WTC11 (cell line): ENCODE measurements around the gene GATC. TPM values are rescaled to one million over a fixed set of nuclear protein-coding genes. Genes with fewer than 3 reads are reported as not detected.
A peak's percentile ranks its signal among the peaks of the same experiment; 100 is the strongest.

ENCODE experiments used
- ATAC-seq: fragments of 200-7000 bp; cut with Tn5 transposase; 2 replicates; pipeline ENCODE4 v1.10.0; 2021; ENCODE audit warnings: mild to moderate bottlenecking, moderate library complexity
- CTCF ChIA-PET: fragments of 300-600 bp; sonication (Branson Sonifier 250); formaldehyde crosslinking; loops from one replicate; lab custom pipeline; 2021; ENCODE audit warnings: antibody characterized with exemption; lab: Charles Lee
- POLR2A ChIA-PET: fragments of 350-600 bp; sonication (Branson Sonifier 250); formaldehyde crosslinking; loops from one replicate; lab custom pipeline; 2021; ENCODE audit warnings: antibody characterized with exemption; lab: Charles Lee
- DNase-seq: peaks from one replicate; pipeline ENCODE4 v3.0.0; 2021; ENCODE audit warnings: low spot score
- H3K27ac Mint-ChIP-seq: 2 replicates; pipeline ENCODE4 v1.8.0; 2021; ENCODE audit warnings: mixed read lengths
- H3K27me3 Mint-ChIP-seq: 2 replicates; pipeline ENCODE4 v1.8.0; 2021; ENCODE audit warnings: low read depth, mild to moderate bottlenecking, moderate library complexity, mixed read lengths
- H3K36me3 Mint-ChIP-seq: 2 replicates; pipeline ENCODE4 v1.8.0; 2021; ENCODE audit warnings: mixed read lengths
- H3K4me1 Mint-ChIP-seq: 2 replicates; pipeline ENCODE4 v1.8.0; 2022; ENCODE audit warnings: mixed read lengths
- H3K4me3 Mint-ChIP-seq: 2 replicates; pipeline ENCODE4 v1.8.0; 2021; ENCODE audit warnings: mild to moderate bottlenecking, moderate library complexity, mixed read lengths
- H3K9me3 Mint-ChIP-seq: 2 replicates; pipeline ENCODE4 v1.8.0; 2021; ENCODE audit warnings: mixed read lengths
- AR ChIP-seq: fragments of 250-450 bp; sonication (Bioruptor Pico); IDR thresholded peaks from 2 replicates; pipeline ENCODE4 v1.9.0; 2021; ENCODE audit warnings: mild to moderate bottlenecking
- E2F5 ChIP-seq: sonication (generic); formaldehyde crosslinking; IDR thresholded peaks from 2 replicates; pipeline ENCODE4 v1.8.1; 2022; ENCODE audit warnings: mild to moderate bottlenecking, moderate library complexity, missing genetic modification reagents
- EMX1 ChIP-seq: fragments of 250-450 bp; sonication (Bioruptor Pico); IDR thresholded peaks from 2 replicates; pipeline ENCODE4 v1.8.0; 2021; ENCODE audit warnings: mild to moderate bottlenecking
- ERG ChIP-seq: fragments of 250-450 bp; sonication (Bioruptor Pico); IDR thresholded peaks from 2 replicates; pipeline ENCODE4 v1.8.0; 2021; ENCODE audit warnings: mild to moderate bottlenecking
- GTF2I ChIP-seq: fragments of 250-450 bp; sonication (Bioruptor Pico); conservative IDR thresholded peaks from 2 replicates; pipeline ENCODE4 v1.4.0; 2021; ENCODE audit warnings: mild to moderate bottlenecking
- IRF2 ChIP-seq: sonication (generic); formaldehyde crosslinking; IDR thresholded peaks from 2 replicates; pipeline ENCODE4 v1.8.0; 2022; ENCODE audit warnings: low read depth, missing genetic modification reagents, borderline replicate concordance
- MXD4 ChIP-seq: fragments of 250-450 bp; sonication (Bioruptor Pico); IDR thresholded peaks from 2 replicates; pipeline ENCODE4 v1.8.0; 2021; ENCODE audit warnings: mild to moderate bottlenecking, moderate library complexity, borderline replicate concordance
- NFYB ChIP-seq: sonication (generic); formaldehyde crosslinking; conservative IDR thresholded peaks from 2 replicates; pipeline ENCODE4 v1.8.0; 2022; ENCODE audit warnings: low read depth, missing genetic modification reagents
- SOX15 ChIP-seq: fragments of 250-450 bp; sonication (Bioruptor Pico); IDR thresholded peaks from 2 replicates; pipeline ENCODE4 v1.9.0; 2021; ENCODE audit warnings: mild to moderate bottlenecking
- USF1 ChIP-seq: sonication (generic); formaldehyde crosslinking; IDR thresholded peaks from 2 replicates; pipeline ENCODE4 v1.8.0; 2022; ENCODE audit warnings: mild to moderate bottlenecking, missing genetic modification reagents
- ZNF121 ChIP-seq: sonication (generic); formaldehyde crosslinking; IDR thresholded peaks from 2 replicates; pipeline ENCODE4 v1.8.0; 2023; ENCODE audit warnings: missing genetic modification reagents
- ZNF138 ChIP-seq: sonication (generic); formaldehyde crosslinking; conservative IDR thresholded peaks from 2 replicates; pipeline ENCODE4 v1.8.1; 2022; ENCODE audit warnings: mild to moderate bottlenecking, moderate library complexity, missing genetic modification reagents
- ZNF263 ChIP-seq: sonication (generic); formaldehyde crosslinking; IDR thresholded peaks from 2 replicates; pipeline ENCODE4 v1.8.1; 2022; ENCODE audit warnings: low read depth, mild to moderate bottlenecking, moderate library complexity, missing genetic modification reagents
- total RNA-seq: library from RNA; stranded (reverse); gene quantifications from 3 replicates; pipeline ENCODE4 v1.2.3, GENCODE V29; 2021
- TF ChIP-seq, protein P1 (sequence below): sonication (generic); formaldehyde crosslinking; IDR thresholded peaks from 2 replicates; pipeline ENCODE4 v1.8.1; 2023; ENCODE audit warnings: mild to moderate bottlenecking, missing genetic modification reagents
- TF ChIP-seq, protein P2 (sequence below): sonication (generic); formaldehyde crosslinking; IDR thresholded peaks from 2 replicates; pipeline ENCODE4 v1.8.0; 2022; ENCODE audit warnings: mild to moderate bottlenecking, missing genetic modification reagents

GATC gene
- total RNA-seq, 1 experiment from 2014 or later, result 33.9 TPM

DNA sequence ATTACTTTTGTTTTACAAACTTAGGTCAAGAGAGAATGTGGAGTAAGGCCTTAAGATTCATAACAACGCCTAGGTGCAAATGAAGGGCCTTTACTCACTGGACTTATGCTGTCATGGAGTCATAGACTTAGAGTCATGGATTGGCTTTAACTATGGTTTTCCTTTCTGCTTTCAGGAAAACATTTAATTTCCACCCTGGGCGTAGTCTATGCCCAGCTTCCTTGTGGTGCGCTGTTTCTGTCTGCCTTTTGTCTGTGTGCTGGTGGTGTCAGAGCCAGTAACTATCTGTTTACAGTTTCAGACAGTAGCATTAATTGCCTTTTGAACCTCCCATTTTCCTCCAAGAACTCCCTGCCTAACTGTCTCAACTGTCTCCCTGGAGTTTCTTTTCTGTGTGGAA, 40.2 kb upstream of the GATC start:
- ATAC-seq (no peak), DNase-seq (no peak)
- Mint-ChIP-seq H3K4me3 (no peak overlapping the region), H3K36me3 (no peaks in the 10 kb centered on the region), H3K9me3 (peaks cover 4% of the 10 kb centered on the region), H3K27me3 (no peaks in the 10 kb centered on the region), H3K4me1 (peaks cover 15% of the 10 kb centered on the region), H3K27ac (no peak overlapping the region)
- POLR2A ChIA-PET, result no interaction called here
- CTCF ChIA-PET, result no interaction called here
- TF ChIP-seq EMX1 (CRISPR knock-in tag) (no peak), NFYB (CRISPR knock-in tag) (no peak)
- TF ChIP-seq, protein P1, sequence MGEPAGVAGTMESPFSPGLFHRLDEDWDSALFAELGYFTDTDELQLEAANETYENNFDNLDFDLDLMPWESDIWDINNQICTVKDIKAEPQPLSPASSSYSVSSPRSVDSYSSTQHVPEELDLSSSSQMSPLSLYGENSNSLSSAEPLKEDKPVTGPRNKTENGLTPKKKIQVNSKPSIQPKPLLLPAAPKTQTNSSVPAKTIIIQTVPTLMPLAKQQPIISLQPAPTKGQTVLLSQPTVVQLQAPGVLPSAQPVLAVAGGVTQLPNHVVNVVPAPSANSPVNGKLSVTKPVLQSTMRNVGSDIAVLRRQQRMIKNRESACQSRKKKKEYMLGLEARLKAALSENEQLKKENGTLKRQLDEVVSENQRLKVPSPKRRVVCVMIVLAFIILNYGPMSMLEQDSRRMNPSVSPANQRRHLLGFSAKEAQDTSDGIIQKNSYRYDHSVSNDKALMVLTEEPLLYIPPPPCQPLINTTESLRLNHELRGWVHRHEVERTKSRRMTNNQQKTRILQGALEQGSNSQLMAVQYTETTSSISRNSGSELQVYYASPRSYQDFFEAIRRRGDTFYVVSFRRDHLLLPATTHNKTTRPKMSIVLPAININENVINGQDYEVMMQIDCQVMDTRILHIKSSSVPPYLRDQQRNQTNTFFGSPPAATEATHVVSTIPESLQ (CRISPR knock-in tag), result no peak

GRCh38 chr12:120406553-120406952, 39.7 kb upstream of the GATC start:
- ATAC-seq, result no peak
- CTCF ChIA-PET, result interaction anchor here (0.5 kb wide), 1 partner anchor 57 kb away, joined by 3 read pairs; no protein-coding TSS in a partner anchor
- Mint-ChIP-seq H3K27ac (no peak overlapping the region), H3K9me3 (peaks cover 4% of the 10 kb centered on the region), H3K27me3 (no peaks in the 10 kb centered on the region), H3K36me3 (no peaks in the 10 kb centered on the region), H3K4me1 (peaks cover 13% of the 10 kb centered on the region), H3K4me3 (no peak overlapping the region)
- no peak for DNase-seq
- TF ChIP-seq ZNF121 (CRISPR knock-in tag), result 0 out of 2 replicates have a peak, but pooled peaks have one; percentile 32
- no peak for TF ChIP-seq USF1
- POLR2A ChIA-PET, result interaction anchor here (0.6 kb wide), 1 partner anchor 39 kb away, joined by 5 read pairs; no protein-coding TSS in a partner anchor

DNA sequence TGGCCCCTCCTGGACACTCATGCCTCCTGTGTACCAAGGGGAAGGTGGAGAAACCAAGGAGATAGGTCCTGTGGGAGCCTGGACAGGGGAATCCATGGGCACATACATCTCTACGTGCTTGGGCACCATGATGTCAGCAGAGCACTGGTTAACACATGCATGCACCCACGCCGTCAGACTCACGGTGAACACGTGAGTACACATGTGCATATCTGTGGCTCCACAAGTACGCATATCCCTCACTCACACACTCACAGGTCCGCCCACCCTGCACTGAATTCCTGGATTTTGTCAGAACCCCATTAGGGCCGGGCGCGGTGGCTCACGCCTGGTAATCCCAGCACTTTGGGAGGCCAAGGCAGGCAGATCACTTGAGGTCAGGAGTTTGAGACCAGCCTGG, 37.5 kb upstream of the GATC start:
- ChIA-PET CTCF (no interaction called here), POLR2A (no interaction called here)
- Mint-ChIP-seq H3K27ac (no peak overlapping the region), H3K27me3 (no peaks in the 10 kb centered on the region), H3K36me3 (no peaks in the 10 kb centered on the region), H3K4me3 (no peak overlapping the region), H3K9me3 (peaks cover 4% of the 10 kb centered on the region), H3K4me1 (peaks cover 13% of the 10 kb centered on the region)
- no peak for ATAC-seq
- DNase-seq, result no peak
- TF ChIP-seq IRF2 (CRISPR knock-in tag) (no peak), AR (CRISPR knock-in tag) (no peak), GTF2I (CRISPR knock-in tag) (no peak), ZNF263 (CRISPR knock-in tag) (no peak), ERG (no peak)

DNA sequence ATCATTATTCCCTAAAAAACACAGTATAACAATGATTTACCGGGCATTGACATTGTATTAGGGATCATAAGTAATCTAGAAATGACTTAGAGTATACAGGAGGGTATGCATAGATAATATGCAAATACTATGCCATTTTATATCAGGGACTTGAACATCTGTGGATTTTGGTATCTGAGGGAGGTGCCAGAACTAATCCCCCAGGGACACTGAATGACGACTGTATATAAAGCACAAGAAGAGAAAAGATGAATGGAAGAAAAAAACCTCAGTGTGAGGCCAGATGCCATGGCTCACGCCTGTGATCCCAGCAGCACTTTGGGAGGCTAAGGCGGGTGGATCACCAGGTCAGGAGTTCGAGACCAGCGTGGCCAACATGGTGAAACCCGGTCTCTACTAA, 33.8 kb upstream of the GATC start:
- Mint-ChIP-seq H3K36me3 (no peaks in the 10 kb centered on the region), H3K27ac (no peak overlapping the region), H3K9me3 (no peaks in the 10 kb centered on the region), H3K4me3 (no peak overlapping the region), H3K27me3 (no peaks in the 10 kb centered on the region), H3K4me1 (peaks cover 23% of the 10 kb centered on the region)
- ChIA-PET POLR2A (interaction anchor here (0.6 kb wide), 1 partner anchor 160 kb away, joined by 3 read pairs; no protein-coding TSS in a partner anchor), CTCF (interaction anchor here (2.1 to 2.9 kb wide), 2 partner anchors 18 to 45 kb away, joined by 11 to 12 read pairs; no protein-coding TSS in a partner anchor)
- ATAC-seq (no peak), DNase-seq (no peak)
- TF ChIP-seq MXD4 (CRISPR knock-in tag) (no peak), USF1 (no peak), ERG (no peak), SOX15 (CRISPR knock-in tag) (no peak), E2F5 (CRISPR knock-in tag) (no peak), ZNF138 (CRISPR knock-in tag) (no peak)
- TF ChIP-seq, protein P2, sequence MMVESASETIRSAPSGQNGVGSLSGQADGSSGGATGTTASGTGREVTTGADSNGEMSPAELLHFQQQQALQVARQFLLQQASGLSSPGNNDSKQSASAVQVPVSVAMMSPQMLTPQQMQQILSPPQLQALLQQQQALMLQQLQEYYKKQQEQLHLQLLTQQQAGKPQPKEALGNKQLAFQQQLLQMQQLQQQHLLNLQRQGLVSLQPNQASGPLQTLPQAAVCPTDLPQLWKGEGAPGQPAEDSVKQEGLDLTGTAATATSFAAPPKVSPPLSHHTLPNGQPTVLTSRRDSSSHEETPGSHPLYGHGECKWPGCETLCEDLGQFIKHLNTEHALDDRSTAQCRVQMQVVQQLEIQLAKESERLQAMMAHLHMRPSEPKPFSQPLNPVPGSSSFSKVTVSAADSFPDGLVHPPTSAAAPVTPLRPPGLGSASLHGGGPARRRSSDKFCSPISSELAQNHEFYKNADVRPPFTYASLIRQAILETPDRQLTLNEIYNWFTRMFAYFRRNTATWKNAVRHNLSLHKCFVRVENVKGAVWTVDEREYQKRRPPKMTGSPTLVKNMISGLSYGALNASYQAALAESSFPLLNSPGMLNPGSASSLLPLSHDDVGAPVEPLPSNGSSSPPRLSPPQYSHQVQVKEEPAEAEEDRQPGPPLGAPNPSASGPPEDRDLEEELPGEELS (CRISPR knock-in tag), result no peak
